ENCODE data around the gene CLC.
"Not testable (repeated sequence)": the region's sequence is repeated elsewhere in the genome, so short reads cannot be mapped to it uniquely, and the experiment has no call there.

GRCh38 chr19:39720144-39720543 is 17.7 kb downstream of the CLC start:
- TF ChIP-seq CTCF, POLR2A (IDR thresholded peaks at IDR 0.05): not testable (repeated sequence)
